HepG2 (cell line): ENCODE results near the gene IL17RC. TPM values are rescaled to one million over a fixed set of nuclear protein-coding genes. Genes with fewer than 3 reads are reported as not detected.

Experiments used
- ATAC-seq: fragments of 200-7000 bp; cut with Tn5 transposase; 3 replicates; pipeline ENCODE4 v1.9.1; 2020; ENCODE audit warnings: mild to moderate bottlenecking, moderate library complexity
- BruUV-seq: library from RNA; stranded (reverse); fragments of 400-500 nt; replicated peaks from 2 replicates; lab custom pipeline; 2021; lab: Mats Ljungman, UMichigan
- CTCF ChIA-PET: fragments of 300-600 bp; formaldehyde crosslinking; extraction: SDS; loops from one replicate; lab custom pipeline; 2021; ENCODE audit warnings: low total read pairs, inconsistent platforms, low intra/inter-chr PET ratio; lab: Yijun Ruan, JAX
- POLR2A ChIA-PET: fragments of 350-600 bp; sonication (Branson Sonifier 250); formaldehyde crosslinking; loops from one replicate; lab custom pipeline; 2020; ENCODE audit warnings: antibody characterized with exemption, inconsistent platforms; lab: Yijun Ruan, JAX
- DNase-seq: peaks from one replicate; pipeline ENCODE4 v3.0.0-alpha.2; 2015; ENCODE audit warnings: low spot score
- FAIRE-seq: peaks from 3 replicates; lab custom pipeline; 2011; peaks lifted over from hg19 to GRCh38; lab: Jason Lieb, UNC
- H2AFZ ChIP-seq: one replicate; pipeline ENCODE4 v1.6.1; 2011; ENCODE audit warnings: low read length, inconsistent platforms
- H3K27ac ChIP-seq: fragments of 300-600 bp; 3 replicates; pipeline ENCODE4 v1.8.0; 2011; ENCODE audit warnings: mixed run types, mild to moderate bottlenecking, mixed read lengths, low read length, inconsistent platforms; ENCODE audit not compliant: insufficient read depth; ENCODE audit errors: extremely low read length
- H3K27me3 ChIP-seq, 2 experiments: fragments of 200-600 bp in 1 of 2; 2 replicates in 1 of 2; 3 replicates in 1 of 2; pipeline versions ENCODE4 v1.6.0 to v1.8.0; 2011; ENCODE audit warnings: low read length in 2 of 2, mild to moderate bottlenecking in 2 of 2, moderate library complexity in 2 of 2, inconsistent platforms in 1 of 2; ENCODE audit not compliant: insufficient read depth in 2 of 2, control insufficient read depth in 1 of 2
- H3K36me3 ChIP-seq, 2 experiments: fragments of 200-600 bp in 1 of 2; replicated peaks in 1 of 2; 2 replicates in 1 of 2; 3 replicates in 1 of 2; pipeline versions ENCODE4 v1.5.1 to v1.8.0; 2011; ENCODE audit warnings: low read length in 2 of 2, inconsistent platforms in 1 of 2; ENCODE audit not compliant: insufficient read depth in 2 of 2, control insufficient read depth in 1 of 2
- H3K4me1 ChIP-seq: 2 replicates; pipeline ENCODE4 v1.5.1; 2012; ENCODE audit warnings: low read length, inconsistent platforms; ENCODE audit not compliant: insufficient read depth
- H3K4me2 ChIP-seq: 2 replicates; pipeline ENCODE4 v1.6.0; 2011; ENCODE audit warnings: low read depth, low read length, inconsistent platforms
- H3K4me3 ChIP-seq, 3 experiments: fragments of 200-600 bp in 1 of 3; sonication (generic), shearing (Covaris generic) in 1 of 3; replicated peaks in 1 of 3; 2 replicates each; pipeline ENCODE4 v1.5.1; 2011 to 2016; ENCODE audit warnings: low read length in 3 of 3, inconsistent platforms in 2 of 3, low read depth in 2 of 3, mild to moderate bottlenecking in 2 of 3, control low read depth in 1 of 3, mixed read lengths in 1 of 3; ENCODE audit not compliant: insufficient read depth in 1 of 3
- H3K79me2 ChIP-seq: one replicate; pipeline ENCODE4 v1.6.1; 2011; ENCODE audit warnings: low read length, inconsistent platforms; ENCODE audit not compliant: insufficient read depth
- H3K9ac ChIP-seq: 2 replicates; pipeline ENCODE4 v1.6.0; 2011; ENCODE audit warnings: mild to moderate bottlenecking, low read depth, low read length, inconsistent platforms; ENCODE audit not compliant: insufficient read depth
- H3K9me3 ChIP-seq: 2 replicates; pipeline ENCODE4 v1.5.1; 2012; ENCODE audit warnings: mild to moderate bottlenecking, low read length
- H4K20me1 ChIP-seq: 2 replicates; pipeline ENCODE4 v1.6.0; 2011; ENCODE audit warnings: inconsistent platforms, mild to moderate bottlenecking, low read length, moderate library complexity; ENCODE audit not compliant: insufficient read depth
- ELK4 ChIP-seq: sonication (generic); formaldehyde crosslinking; IDR thresholded peaks from 2 replicates; pipeline ENCODE4 v1.9.0; 2021; ENCODE audit warnings: missing genetic modification reagents, borderline replicate concordance
- PHF20 ChIP-seq: sonication (generic); formaldehyde crosslinking; IDR thresholded peaks from 2 replicates; pipeline ENCODE4 v1.5.0; 2020; ENCODE audit warnings: mild to moderate bottlenecking, missing genetic modification reagents
- SCMH1 ChIP-seq: sonication (generic); formaldehyde crosslinking; IDR thresholded peaks from 2 replicates; pipeline ENCODE4 v1.9.0; 2021; ENCODE audit warnings: missing genetic modification reagents, mild to moderate bottlenecking, borderline replicate concordance
- SETDB1 ChIP-seq: sonication (generic); formaldehyde crosslinking; IDR thresholded peaks from 2 replicates; pipeline ENCODE4 v1.5.1; 2020; ENCODE audit warnings: missing genetic modification reagents, mild to moderate bottlenecking, borderline replicate concordance
- SMYD3 ChIP-seq: sonication (generic); formaldehyde crosslinking; IDR thresholded peaks from 2 replicates; pipeline ENCODE4 v1.8.1; 2023; ENCODE audit warnings: mild to moderate bottlenecking, missing genetic modification reagents
- SSRP1 ChIP-seq: IDR thresholded peaks from 2 replicates; pipeline ENCODE4 v1.6.1; 2016; ENCODE audit warnings: control low read depth
- ZBTB4 ChIP-seq: sonication (generic); formaldehyde crosslinking; IDR thresholded peaks from 2 replicates; pipeline ENCODE4 v1.4.0; 2020; ENCODE audit warnings: missing genetic modification reagents, mild to moderate bottlenecking, borderline replicate concordance
- ZBTB40 ChIP-seq, 2 experiments: fragments of 450-650 bp in 1 of 2; sonication (generic) in 1 of 2; formaldehyde crosslinking in 1 of 2; IDR thresholded peaks; 2 replicates each; pipeline versions ENCODE4 v1.6.1 to v1.8.0; 2016 to 2022; ENCODE audit warnings: antibody characterized with exemption in 1 of 2, mild to moderate bottlenecking in 1 of 2, missing genetic modification reagents in 1 of 2
- ZNF382 ChIP-seq: sonication (generic); formaldehyde crosslinking; IDR thresholded peaks from 2 replicates; pipeline ENCODE4 v1.5.0; 2020; ENCODE audit warnings: missing genetic modification reagents, mild to moderate bottlenecking, borderline replicate concordance
- ZNF563 ChIP-seq: sonication (generic); formaldehyde crosslinking; IDR thresholded peaks from 2 replicates; pipeline ENCODE4 v1.8.0; 2022; ENCODE audit warnings: mild to moderate bottlenecking, moderate library complexity, missing genetic modification reagents
- ZNF766 ChIP-seq: sonication (generic); formaldehyde crosslinking; IDR thresholded peaks from 2 replicates; pipeline ENCODE4 v1.5.0; 2020; ENCODE audit warnings: missing genetic modification reagents, borderline replicate concordance
- WGBS: methylation state at CpG from one replicate; pipeline ENCODE4 v1.1.6; 2017; ENCODE audit warnings: low lambda C conversion rate; 5-methylcytosine and 5-hydroxymethylcytosine counted together
- in situ Hi-C: cut with HindIII; loops from 2 replicates; pipeline ENCODE4 v1.10.0; 2017; ENCODE audit warnings: low pct_unique_long_range_greater_than_20kb; ENCODE audit not compliant: extremely low pct_ligation_motif_present
- intact Hi-C: fragments of 100-400 bp; cut with micrococcal nuclease; formaldehyde crosslinking; loops from one replicate; pipeline ENCODE4 v1.10.0; 2022; ENCODE audit not compliant: unreplicated experiment
- polyA plus RNA-seq, 8 experiments: library from polyadenylated mRNA; depleted of rRNA in 3 of 8; stranded (reverse) in 7 of 8; unstranded in 1 of 8; fragments of >200 nt; fragmentation: Illumina TruSeq in 4 of 8; extraction: Trizol in 4 of 8; gene quantifications; 2 replicates each; pipeline versions ENCODE4 v1.2.1 to v1.2.3, GENCODE V29; 2011 to 2016; ENCODE audit warnings: low read depth in 4 of 8, missing spikeins in 1 of 8, mixed read lengths in 1 of 8; ENCODE audit not compliant: insufficient read depth in 1 of 8
- total RNA-seq, 5 experiments: library from RNA; depleted of rRNA; stranded (reverse); fragments of >200 nt; fragmentation: Illumina TruSeq; extraction: Trizol; gene quantifications; 2 replicates each; pipeline ENCODE4 v1.2.3, GENCODE V29; 2016; ENCODE audit warnings: low read depth in 1 of 5

IL17RC gene
- total and polyA plus RNA-seq, 2 of the 13 experiments (the other 11 are each of a cell fraction or from before 2014, with no cell fraction given): 20.7 to 24.0 TPM

- no peak overlapping the region for H3K9ac ChIP-seq
- no peak overlapping the region for H2AFZ ChIP-seq
- no peak overlapping the region for H3K4me3 ChIP-seq
- CTCF ChIA-PET: no interaction called here
- H3K9me3 ChIP-seq: no peaks in the 10 kb centered on the region
- FAIRE-seq (no peak), DNase-seq (no peak), ATAC-seq (no peak)
- no peaks in the 10 kb centered on the region for H4K20me1 ChIP-seq
- no TSS peak for BruUV-seq
- no peaks in the 10 kb centered on the region for H3K79me2 ChIP-seq
- H3K27ac ChIP-seq: no peak overlapping the region
- POLR2A ChIA-PET: no interaction called here
- intact Hi-C loops: no loop called here
- H3K4me1 ChIP-seq: peaks cover 21% of the 10 kb centered on the region
- in situ Hi-C loops: no loop called here
- no peak overlapping the region for H3K4me2 ChIP-seq
- no peaks in the 10 kb centered on the region for H3K36me3 ChIP-seq
- WGBS: 95% methylated on average over 4 of the region's 5 CpGs
- no peaks in the 10 kb centered on the region for H3K27me3 ChIP-seq
- no peak for TF ChIP-seq ZBTB40 (IDR thresholded peaks at IDR 0.05)
- TF ChIP-seq ZBTB40 (CRISPR knock-in tag; IDR thresholded peaks at IDR 0.05): no peak
- no peak for TF ChIP-seq ZNF563 (CRISPR knock-in tag)
- TF ChIP-seq SCMH1 (CRISPR knock-in tag): no peak
- no peak for TF ChIP-seq ZNF382 (CRISPR knock-in tag)
- no peak for TF ChIP-seq PHF20
- no peak for TF ChIP-seq SSRP1 (CRISPR knock-in tag)
- TF ChIP-seq ZBTB4 (CRISPR knock-in tag): no peak
- TF ChIP-seq SMYD3: no peak
- TF ChIP-seq SETDB1 (CRISPR knock-in tag): no peak
- no peak for TF ChIP-seq ELK4
- no peak for TF ChIP-seq ZNF766 (CRISPR knock-in tag)
These were observed 46.9 kb upstream of the IL17RC start for GRCh38 chr3:9869955-9870354.
